Measurements from ENCODE around the gene DUSP15. TPM values are rescaled to one million over a fixed set of nuclear protein-coding genes. Genes with fewer than 3 reads are reported as not detected.

The DUSP15 gene
- total and polyA plus RNA-seq, 12 donors = 0.90 to 7.2 (median 5.0) TPM

DNA sequence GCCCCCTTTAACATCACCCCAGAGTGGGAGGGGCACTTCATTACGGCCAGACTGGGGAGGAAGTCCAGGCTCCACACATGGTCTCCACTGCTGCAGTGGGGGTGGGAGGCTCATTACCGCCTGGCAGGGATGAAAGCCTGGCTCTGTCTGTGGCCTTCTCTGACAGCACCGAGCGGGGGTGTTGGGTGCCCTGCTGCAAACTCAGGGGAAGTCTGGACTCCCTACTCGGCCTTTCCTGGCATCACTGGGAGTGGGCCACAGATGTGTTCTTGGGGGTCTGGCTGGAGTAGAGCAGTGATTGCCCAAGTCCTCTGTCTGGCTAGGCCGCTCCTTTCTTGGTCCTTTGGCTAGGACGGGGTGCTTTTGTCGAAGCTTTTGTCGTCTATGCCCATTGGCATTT lies 27.2 kb upstream of the DUSP15 start:
- TF ChIP-seq, protein P1, sequence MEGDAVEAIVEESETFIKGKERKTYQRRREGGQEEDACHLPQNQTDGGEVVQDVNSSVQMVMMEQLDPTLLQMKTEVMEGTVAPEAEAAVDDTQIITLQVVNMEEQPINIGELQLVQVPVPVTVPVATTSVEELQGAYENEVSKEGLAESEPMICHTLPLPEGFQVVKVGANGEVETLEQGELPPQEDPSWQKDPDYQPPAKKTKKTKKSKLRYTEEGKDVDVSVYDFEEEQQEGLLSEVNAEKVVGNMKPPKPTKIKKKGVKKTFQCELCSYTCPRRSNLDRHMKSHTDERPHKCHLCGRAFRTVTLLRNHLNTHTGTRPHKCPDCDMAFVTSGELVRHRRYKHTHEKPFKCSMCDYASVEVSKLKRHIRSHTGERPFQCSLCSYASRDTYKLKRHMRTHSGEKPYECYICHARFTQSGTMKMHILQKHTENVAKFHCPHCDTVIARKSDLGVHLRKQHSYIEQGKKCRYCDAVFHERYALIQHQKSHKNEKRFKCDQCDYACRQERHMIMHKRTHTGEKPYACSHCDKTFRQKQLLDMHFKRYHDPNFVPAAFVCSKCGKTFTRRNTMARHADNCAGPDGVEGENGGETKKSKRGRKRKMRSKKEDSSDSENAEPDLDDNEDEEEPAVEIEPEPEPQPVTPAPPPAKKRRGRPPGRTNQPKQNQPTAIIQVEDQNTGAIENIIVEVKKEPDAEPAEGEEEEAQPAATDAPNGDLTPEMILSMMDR (IDR thresholded peaks at IDR 0.05) = no peak
- no peak overlapping the region for H3K4me3 ChIP-seq
- no peak overlapping the region for H3K27ac ChIP-seq
- DNase-seq = no peak
- ATAC-seq = no peak
- H3K36me3 ChIP-seq = no peaks in the 10 kb centered on the region
- intact Hi-C loops (cut with DNase I) = no loop called here
- 77% methylated on average over 9 of the region's 9 CpGs for WGBS, 2 donors
- H3K9me3 ChIP-seq = no peaks in the 10 kb centered on the region
- no peaks in the 10 kb centered on the region for H3K27me3 ChIP-seq
- peaks cover 0 to 12% (median 6%) of the 10 kb centered on the region in 9 donors for H3K4me1 ChIP-seq

DNA sequence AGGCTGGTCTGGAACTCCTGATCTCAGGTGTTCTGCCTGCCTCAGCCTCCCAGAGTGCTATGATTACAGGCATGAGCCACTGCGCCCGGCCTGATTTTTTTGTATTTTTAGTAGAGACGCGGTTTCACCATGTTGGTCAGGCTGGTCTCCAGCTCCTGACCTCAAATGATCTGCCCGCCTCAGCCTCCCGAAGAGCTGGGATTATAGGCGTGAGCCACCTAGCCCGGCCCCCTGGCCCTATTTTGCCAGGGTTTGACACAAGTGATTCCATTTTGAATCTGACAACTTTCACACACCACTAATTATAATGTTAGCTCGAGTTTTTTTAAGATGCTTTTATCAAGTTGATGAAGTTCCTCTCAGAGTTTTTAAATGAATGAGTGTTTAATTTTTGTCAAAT lies 25.7 kb upstream of the DUSP15 start:
- WGBS, 2 donors = 92% methylated on average over 9 of the region's 9 CpGs
- H3K27me3 ChIP-seq = peaks cover 0 to 6% (median 0%) of the 10 kb centered on the region in 7 donors

DNA sequence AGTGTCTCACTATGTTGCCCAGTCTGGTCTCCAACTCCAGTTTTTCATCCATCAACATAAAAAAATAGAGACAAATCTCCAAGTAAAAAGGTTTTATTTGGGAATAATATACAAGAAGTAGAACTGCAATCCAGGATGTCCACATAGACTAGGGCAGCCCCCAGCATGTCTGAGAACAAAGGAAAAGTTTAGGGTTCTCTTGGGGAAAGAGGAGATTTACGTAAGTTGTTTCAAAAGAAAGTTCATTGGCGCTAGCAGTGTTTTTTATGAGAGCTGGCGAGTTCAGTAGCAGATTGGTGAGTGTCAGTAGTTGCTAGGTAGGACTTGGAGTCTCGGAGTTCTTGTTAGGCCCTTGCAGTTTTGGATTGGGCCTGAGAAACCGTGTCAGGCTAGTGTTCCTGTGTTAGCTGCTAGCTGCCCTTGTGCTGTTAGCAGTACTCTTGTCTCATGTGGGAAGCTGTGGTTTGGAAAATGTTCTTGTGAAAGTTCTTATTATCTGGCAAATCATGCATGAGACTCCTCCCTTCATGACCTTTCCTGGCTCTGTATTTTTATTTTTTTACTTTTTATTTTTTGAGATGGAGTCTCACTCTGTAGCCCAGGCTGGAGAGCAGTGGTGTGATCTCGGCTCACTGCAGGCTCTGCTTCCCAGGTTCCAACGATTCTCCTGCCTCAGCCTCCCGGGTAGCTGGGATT lies 24.8 kb upstream of the DUSP15 start:
- peak; percentile 89 to 99 (median 98) for ATAC-seq
- intact Hi-C loops (cut with DNase I) = no loop called here
- peaks cover 0 to 12% (median 6%) of the 10 kb centered on the region in 9 donors for H3K4me1 ChIP-seq

More for the DNA sequence above, 25.7 kb upstream of the DUSP15 start:
- DNase-seq (no peak), ATAC-seq (no peak)
- Histone ChIP-seq H3K9me3 (no peaks in the 10 kb centered on the region), H3K27ac (peak overlapping the region in 3 of 10 donors; percentile 71 to 83 (median 79)), H3K36me3 (no peaks in the 10 kb centered on the region), H3K4me1 (peaks cover 0 to 12% (median 6%) of the 10 kb centered on the region in 9 donors), H3K4me3 (no peak overlapping the region)
- intact Hi-C loops (cut with DNase I) = no loop called here
- TF ChIP-seq, protein P1 (IDR thresholded peaks at IDR 0.05) = no peak

DNA sequence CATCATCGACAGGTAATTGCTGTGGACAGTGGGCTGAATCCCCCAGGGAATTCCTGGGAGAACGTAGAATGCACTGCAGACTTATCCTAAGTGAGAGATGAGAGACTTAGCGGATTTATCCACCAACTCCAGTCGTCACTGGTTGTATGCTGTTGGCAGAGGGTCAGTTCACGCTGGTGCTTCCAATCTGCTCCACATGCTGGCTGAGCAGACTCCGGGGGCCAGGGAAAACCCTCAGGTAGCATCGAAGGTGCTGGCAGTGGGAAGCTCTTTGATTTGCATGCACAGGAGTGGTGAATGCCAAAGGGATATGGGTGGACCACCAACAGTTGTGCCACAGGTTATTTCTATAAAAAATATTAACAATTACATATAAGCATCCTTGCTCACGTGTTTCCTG lies 20.3 kb upstream of the DUSP15 start:
- peaks cover 0 to 11% (median 4%) of the 10 kb centered on the region in 9 donors for H3K4me1 ChIP-seq
- TF ChIP-seq, protein P1 (IDR thresholded peaks at IDR 0.05) = no peak
- DNase-seq (no peak), ATAC-seq (no peak)
- no peaks in the 10 kb centered on the region for H3K36me3 ChIP-seq
- no peaks in the 10 kb centered on the region for H3K9me3 ChIP-seq
- 62 to 65% methylated on average over 8 of the region's 8 CpGs for WGBS, 2 donors
- no peak overlapping the region for H3K4me3 ChIP-seq
- peaks cover 0 to 6% (median 0%) of the 10 kb centered on the region in 7 donors for H3K27me3 ChIP-seq
- intact Hi-C loops (cut with DNase I) = no loop called here
- H3K27ac ChIP-seq = no peak overlapping the region

More for the DNA sequence above, 24.8 kb upstream of the DUSP15 start:
- no peaks in the 10 kb centered on the region for H3K36me3 ChIP-seq
- H3K27me3 ChIP-seq = peaks cover 0 to 6% (median 0%) of the 10 kb centered on the region in 7 donors
- H3K4me3 ChIP-seq = no peak overlapping the region
- H3K9me3 ChIP-seq = no peaks in the 10 kb centered on the region
- peak in 1 of 2 donors; percentile 88 for DNase-seq
- WGBS, 2 donors = 47 to 50% methylated on average over 8 of the region's 8 CpGs
- TF ChIP-seq, protein P1 (IDR thresholded peaks at IDR 0.05) = no peak
- peak overlapping the region in 7 of 10 donors; percentile 5 to 83 (median 71) for H3K27ac ChIP-seq
